HG02973 (cell line): ENCODE results near the gene PCDH15.

Experiments used
- ATAC-seq: cut with Tn5 transposase; IDR thresholded peaks from one replicate; pipeline ENCODE4 v1.9.1; 2021; ENCODE audit warnings: moderate library complexity; ENCODE audit not compliant: unreplicated experiment

The PCDH15 gene

DNA sequence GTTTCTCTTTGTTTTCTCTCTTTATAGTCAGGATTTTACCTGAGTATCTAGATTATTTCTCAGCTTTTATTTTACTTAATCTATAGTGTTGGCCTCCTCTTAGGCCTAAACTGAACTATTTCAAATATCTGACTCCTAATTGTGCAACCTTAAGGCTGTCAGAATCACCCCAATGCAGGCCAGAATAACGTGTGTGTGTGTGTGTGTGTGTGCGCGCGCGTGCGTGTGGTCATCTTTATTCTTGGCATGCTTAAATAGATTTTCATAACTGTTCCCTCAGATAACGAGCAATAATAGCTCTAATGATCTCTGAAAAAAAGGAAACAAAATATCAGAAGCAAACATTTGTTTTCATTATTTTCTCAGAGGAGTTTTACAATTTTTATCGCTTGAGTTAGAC lies 92.4 kb downstream of the PCDH15 start:
- ATAC-seq: no peak

DNA sequence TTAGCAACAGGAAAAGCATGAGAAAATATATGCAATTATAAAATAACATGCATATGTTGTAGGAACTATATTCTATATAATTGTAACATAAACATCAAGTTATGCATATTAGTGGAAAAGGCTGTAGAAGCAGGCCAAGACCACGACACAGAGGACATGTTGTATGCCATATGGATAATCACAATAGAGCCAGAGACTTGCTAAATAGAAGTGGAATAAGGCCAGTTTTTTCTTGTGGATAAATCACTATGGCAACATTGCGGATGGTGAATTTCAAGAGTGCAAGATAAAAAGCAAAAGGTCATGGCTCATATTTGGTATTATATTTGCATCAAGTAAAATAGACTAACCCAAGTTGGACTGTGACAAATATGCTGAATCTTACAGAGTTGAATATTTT lies 93.0 kb downstream of the PCDH15 start:
- ATAC-seq: no peak

- no peak for ATAC-seq
Measured at GRCh38 chr10:54702583-54703485, 98.2 kb downstream of the PCDH15 start.

GRCh38 chr10:54691331-54691730 lies 109.7 kb downstream of the PCDH15 start:
- no peak for ATAC-seq

DNA sequence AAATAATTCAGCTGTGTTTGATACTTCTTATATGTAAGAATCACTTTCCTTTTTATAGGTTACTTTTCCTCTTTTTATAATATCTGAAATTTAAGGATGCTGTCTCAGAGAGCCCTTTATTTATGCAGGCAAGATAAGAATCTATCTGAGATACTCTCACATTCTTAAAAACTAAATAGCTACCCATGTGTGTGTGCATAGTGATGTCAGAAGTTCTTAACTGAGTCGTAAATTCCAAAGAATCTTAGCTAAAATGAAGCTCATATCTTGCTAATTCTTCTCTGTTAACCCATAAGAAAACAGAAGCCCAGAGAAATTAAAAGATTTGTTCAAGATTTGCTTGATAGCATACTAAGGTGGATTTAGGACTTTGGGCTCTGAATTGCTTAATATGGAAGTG lies 118.5 kb downstream of the PCDH15 start:
- no peak for ATAC-seq

- no peak for ATAC-seq
Measured at GRCh38 chr10:54681136-54681535, 119.9 kb downstream of the PCDH15 start.

DNA sequence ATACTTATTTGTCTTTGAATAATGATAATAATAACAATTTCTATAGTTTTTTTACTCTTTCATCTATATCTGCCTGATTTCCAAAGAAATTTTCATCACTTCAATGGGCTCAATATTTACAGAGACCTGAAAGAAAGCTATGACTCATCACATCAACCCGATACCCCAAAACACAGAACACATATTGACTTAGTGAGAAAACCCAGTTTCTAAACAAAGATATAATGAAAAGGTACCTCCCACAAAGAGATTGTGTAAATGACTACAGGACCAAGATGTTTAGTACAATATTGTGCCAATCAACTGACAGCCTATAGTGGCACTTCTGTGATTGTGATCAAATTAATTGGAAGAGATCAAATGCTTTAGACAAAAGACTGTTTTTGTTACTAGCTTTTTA lies 133.9 kb downstream of the PCDH15 start:
- ATAC-seq: no peak

- no peak for ATAC-seq
Measured at GRCh38 chr10:54666192-54666591, 134.8 kb downstream of the PCDH15 start.

DNA sequence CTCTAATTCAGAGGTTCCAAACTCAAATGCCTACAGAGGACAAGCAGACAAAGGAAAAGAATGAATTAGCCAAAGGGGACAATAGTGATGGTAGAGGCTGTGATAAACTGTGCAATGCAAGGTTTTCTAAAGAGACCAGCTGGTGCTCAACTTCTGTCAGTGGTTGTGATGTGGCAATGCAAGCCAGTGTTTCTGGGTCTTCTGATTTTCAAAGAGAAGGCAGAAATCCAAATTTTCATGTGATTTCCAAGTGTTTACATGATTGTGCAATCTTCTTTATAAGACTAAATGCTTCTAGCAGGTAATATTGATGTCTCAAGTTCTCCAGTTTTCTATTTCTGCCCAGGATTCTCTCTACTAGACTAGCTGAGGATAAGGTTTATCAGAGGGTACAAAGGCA lies 135.9 kb downstream of the PCDH15 start:
- no peak for ATAC-seq

GRCh38 chr10:54660397-54660796 lies 140.6 kb downstream of the PCDH15 start:
- no peak for ATAC-seq

GRCh38 chr10:54656643-54657042 lies 144.4 kb downstream of the PCDH15 start:
- ATAC-seq: no peak

- no peak for ATAC-seq
Measured at GRCh38 chr10:54653518-54653917, 147.5 kb downstream of the PCDH15 start.

GRCh38 chr10:54650547-54650946 lies 150.5 kb downstream of the PCDH15 start:
- ATAC-seq: no peak

DNA sequence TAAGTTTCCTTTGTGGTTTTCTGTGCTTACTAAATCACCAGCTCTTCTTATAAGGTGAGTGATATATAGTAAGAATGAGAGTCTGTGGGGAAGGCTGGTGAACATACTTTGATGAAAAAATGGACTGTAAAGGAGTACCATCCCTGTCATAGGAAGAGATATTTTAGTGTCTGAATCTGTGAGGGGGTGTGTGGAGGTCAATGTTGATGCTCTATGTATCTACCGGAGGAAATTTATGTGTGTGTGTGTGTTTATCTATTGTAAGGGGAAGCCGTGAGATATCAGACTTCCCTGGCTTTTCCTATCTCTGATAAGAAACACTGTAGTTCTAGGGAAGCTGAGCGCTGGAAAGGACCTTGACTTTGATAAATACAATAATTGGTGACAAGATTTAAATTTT lies 179.0 kb downstream of the PCDH15 start:
- ATAC-seq: no peak

GRCh38 chr10:54620352-54620751 lies 180.7 kb downstream of the PCDH15 start:
- no peak for ATAC-seq

DNA sequence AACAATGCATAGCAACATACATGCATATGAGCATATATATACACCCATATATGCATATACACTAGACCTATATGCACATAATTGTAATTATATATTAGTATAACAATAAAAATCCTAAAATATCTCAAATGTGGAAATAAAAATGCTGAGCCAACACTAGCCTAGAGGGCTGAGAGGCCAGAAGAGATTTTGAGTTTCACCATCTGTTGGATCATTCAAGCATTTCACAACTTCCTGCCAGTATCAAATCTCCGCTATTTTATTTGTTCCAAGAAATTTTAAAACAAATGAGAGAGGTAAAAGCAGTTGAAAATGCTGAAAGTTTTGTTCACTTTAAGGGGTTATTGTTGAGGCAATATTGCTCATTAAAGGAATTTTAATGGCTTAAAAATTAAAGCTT lies 187.0 kb downstream of the PCDH15 start:
- ATAC-seq: no peak

DNA sequence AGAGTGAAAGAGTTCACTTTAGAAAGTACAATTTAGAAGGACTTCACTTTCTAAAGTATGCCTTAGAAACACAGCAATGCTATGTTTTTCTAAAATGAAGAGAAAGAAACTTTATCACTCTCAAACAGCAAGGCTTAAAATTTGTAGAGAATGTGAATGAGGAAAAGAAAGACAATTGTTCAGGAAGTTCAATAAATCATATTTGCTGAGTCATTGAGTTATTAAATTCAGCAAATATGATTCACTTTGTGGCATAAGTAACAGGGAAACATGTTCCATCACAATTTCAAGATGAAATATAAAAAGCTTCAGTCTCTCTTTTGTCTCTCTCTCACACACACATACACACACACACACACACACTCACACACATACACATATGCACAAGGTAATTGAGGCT lies 187.9 kb downstream of the PCDH15 start:
- ATAC-seq: no peak

GRCh38 chr10:54609423-54609822 lies 191.6 kb downstream of the PCDH15 start:
- ATAC-seq: no peak

- no peak for ATAC-seq
Measured at GRCh38 chr10:54607983-54608382, 193.0 kb downstream of the PCDH15 start.

DNA sequence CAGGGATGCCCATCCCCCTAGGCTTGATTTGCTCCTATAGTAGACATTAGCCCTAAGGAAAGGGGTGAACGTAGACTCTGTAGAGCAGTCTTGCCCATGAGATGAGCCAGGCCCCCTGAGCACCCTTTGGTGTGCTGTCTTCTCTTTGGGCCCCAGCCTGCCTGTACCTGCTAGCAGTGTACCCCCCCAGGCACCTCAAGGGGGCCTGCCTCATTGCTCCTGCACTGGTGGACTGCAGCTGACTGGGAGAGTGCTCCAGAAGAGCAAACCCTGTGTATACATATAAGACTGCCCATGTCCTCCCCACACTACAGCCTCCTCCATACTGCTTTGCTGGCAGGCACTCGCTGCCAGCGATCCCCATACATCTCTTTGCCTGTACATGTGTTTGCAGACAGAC lies 206.7 kb downstream of the PCDH15 start:
- ATAC-seq: no peak

DNA sequence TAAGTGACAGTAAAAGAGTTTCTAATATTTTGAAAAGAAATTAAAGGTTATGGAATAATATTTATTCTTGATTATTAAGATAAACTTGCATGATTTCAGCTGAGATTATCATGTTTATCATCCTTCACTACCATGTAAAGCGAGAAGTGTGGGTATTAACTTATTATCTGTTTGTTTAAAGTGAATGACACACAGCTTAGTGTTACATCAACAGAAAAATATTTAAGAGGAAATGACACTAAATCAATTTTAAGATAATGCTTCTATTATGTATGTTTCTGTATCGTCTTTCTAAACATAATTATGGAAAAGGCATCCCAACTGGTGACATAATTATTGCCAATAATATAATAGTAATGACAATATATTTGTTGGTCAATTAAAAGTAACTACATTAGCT lies 213.1 kb downstream of the PCDH15 start:
- ATAC-seq: no peak

- ATAC-seq: no peak
Measured at GRCh38 chr10:54585572-54585971, 215.5 kb downstream of the PCDH15 start.

GRCh38 chr10:54577682-54578081 lies 223.3 kb downstream of the PCDH15 start:
- no peak for ATAC-seq
